Activated T-helper 17 cell treated with anti-CD3 and anti-CD28 coated beads, Interleukin-2, amount 50 U/mL, for 72 hours (primary cell): ENCODE results near the gene MALSU1. TPM values are rescaled to one million over a fixed set of nuclear protein-coding genes. Genes with fewer than 3 reads are reported as not detected.

Experiments
- ATAC-seq: fragments of 150-1000 bp; cut with Tn5 transposase; replicated peaks from 2 replicates; pipeline ENCODE4 v1.10.0; 2021; ENCODE audit warnings: mild to moderate bottlenecking, moderate library complexity
- H3K27ac Mint-ChIP-seq: one replicate; pipeline ENCODE4 v1.8.0; 2022; ENCODE audit warnings: mixed read lengths
- H3K27me3 Mint-ChIP-seq: one replicate; pipeline ENCODE4 v1.8.0; 2022; ENCODE audit warnings: mixed read lengths
- H3K36me3 Mint-ChIP-seq: one replicate; pipeline ENCODE4 v1.8.0; 2022; ENCODE audit warnings: low read depth, mild to moderate bottlenecking, mixed read lengths
- H3K4me1 Mint-ChIP-seq: one replicate; pipeline ENCODE4 v1.8.0; 2022; ENCODE audit warnings: mixed read lengths
- H3K4me3 Mint-ChIP-seq: one replicate; pipeline ENCODE4 v1.8.0; 2022; ENCODE audit warnings: mild to moderate bottlenecking, mixed read lengths
- H3K9me3 Mint-ChIP-seq: one replicate; pipeline ENCODE4 v1.8.0; 2022; ENCODE audit warnings: mixed read lengths
- total RNA-seq, 2 donors: library from RNA; stranded (reverse); gene quantifications; one replicate each; pipeline ENCODE4 v1.2.3, GENCODE V29; 2022

The MALSU1 gene
- total RNA-seq, 2 donors from 2014 or later, result 60.2 to 84.3 TPM

DNA sequence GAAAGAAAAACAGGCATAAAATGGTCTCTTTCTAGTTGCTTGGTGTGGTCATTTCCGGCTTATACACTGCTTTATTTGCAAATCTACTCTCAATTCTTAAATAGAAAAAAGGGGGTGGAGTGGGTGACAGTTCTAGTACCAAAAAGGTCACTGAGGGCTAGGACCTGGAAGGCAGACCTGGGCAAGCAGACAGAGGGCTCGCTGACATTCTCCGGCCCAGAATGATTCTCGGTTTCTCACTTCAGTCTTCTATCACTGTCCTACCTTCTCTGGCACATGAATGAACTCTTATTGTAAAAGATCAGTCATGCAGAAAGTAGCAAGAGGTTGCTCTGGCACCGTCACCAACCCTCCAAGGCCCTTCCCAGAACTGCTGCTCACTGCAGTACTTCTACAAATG, 54.0 kb downstream of the MALSU1 start:
- ATAC-seq, result no peak
- H3K27me3 Mint-ChIP-seq, result no peaks in the 10 kb centered on the region
- peaks cover 5% of the 10 kb centered on the region for H3K4me1 Mint-ChIP-seq
- H3K4me3 Mint-ChIP-seq, result no peak overlapping the region
- H3K27ac Mint-ChIP-seq, result no peak overlapping the region
- no peaks in the 10 kb centered on the region for H3K9me3 Mint-ChIP-seq
- no peaks in the 10 kb centered on the region for H3K36me3 Mint-ChIP-seq

- Mint-ChIP-seq H3K27me3 (peaks cover 7% of the 10 kb centered on the region), H3K27ac (no peak overlapping the region), H3K4me1 (peaks cover 5% of the 10 kb centered on the region), H3K9me3 (no peaks in the 10 kb centered on the region), H3K36me3 (no peaks in the 10 kb centered on the region), H3K4me3 (peak overlapping the region; percentile 28)
- no peak for ATAC-seq
Observed at GRCh38 chr7:23356168-23356567, 57.0 kb downstream of the MALSU1 start.

- H3K27me3 Mint-ChIP-seq, result peaks cover 7% of the 10 kb centered on the region
- peak overlapping the region; percentile 11 for H3K27ac Mint-ChIP-seq
- no peaks in the 10 kb centered on the region for H3K36me3 Mint-ChIP-seq
- no peaks in the 10 kb centered on the region for H3K9me3 Mint-ChIP-seq
- peaks cover 5% of the 10 kb centered on the region for H3K4me1 Mint-ChIP-seq
- H3K4me3 Mint-ChIP-seq, result peak overlapping the region; percentile 28
- peak; percentile 93 for ATAC-seq
Observed at GRCh38 chr7:23356726-23357125, 57.6 kb downstream of the MALSU1 start.

DNA sequence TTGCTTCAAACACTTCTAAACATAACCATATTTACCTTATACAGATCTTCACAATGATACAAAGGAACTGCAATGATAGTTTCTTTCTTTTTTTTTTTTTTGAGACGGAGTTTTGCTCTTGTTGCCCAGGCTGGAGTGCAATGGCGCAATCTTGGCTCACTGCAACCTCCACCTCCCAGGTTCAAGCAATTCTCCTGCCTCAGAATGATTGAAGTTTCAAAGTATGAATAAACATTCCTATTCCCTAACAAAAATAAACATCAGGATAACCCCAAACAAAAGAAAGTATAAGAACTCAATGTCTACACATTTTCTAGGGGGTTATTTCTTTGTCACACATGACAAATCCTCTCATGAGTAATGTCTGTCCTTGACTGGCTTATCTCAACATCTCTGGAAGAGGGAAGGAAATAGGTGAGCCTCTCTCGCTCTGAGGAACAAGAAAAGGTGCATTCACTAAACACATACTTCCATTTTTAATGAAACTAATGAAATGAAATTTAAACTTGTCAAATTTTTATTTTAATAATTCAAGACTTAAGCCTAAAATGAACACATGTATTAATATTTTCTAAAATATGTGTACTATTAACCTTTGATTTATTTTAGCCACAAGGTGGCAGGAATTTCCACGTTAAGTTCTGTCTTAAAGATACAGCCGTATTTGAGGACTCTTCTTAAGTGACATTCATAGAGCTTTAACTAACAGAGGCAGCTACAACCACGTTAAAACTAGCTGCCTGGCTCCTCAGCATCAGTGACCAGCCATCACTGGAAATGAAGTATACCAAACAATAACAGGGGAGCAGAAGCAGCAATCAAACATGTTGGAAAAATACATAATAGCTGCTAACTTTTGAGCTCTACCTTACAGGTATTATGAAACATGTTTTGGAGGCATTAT, 58.3 kb downstream of the MALSU1 start:
- H3K27ac Mint-ChIP-seq, result peak overlapping the region; percentile 11
- ATAC-seq, result peak; percentile 62

DNA sequence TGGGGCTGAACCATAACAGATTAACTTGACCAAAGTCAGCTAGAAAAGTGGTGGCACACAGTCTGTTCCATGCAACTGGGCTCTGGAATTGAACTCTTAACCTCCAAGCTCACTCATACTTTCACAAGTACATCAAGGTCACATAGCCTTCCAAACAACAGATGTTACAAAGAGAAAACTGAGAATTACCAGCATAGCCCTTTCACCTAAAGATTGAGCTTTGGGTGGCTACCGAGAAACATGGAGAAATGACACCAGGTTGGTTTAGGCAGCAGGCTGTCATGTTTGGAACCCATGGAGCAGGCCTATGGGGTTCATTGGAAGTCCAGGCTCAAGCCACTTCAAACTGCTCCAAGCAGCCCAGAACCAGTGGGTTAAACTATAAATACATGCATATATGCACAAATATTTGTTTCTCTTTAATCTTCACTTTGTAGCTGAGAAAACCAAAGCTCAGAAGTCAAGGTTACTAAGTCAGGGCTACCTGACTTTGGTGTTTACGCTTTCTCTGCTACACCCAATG, 59.1 kb downstream of the MALSU1 start:
- Mint-ChIP-seq H3K27ac (no peak overlapping the region), H3K4me3 (no peak overlapping the region), H3K4me1 (peaks cover 5% of the 10 kb centered on the region), H3K36me3 (no peaks in the 10 kb centered on the region), H3K27me3 (peaks cover 11% of the 10 kb centered on the region), H3K9me3 (no peaks in the 10 kb centered on the region)
- no peak for ATAC-seq

More for the DNA sequence above, 58.3 kb downstream of the MALSU1 start:
- H3K9me3 Mint-ChIP-seq, result no peaks in the 10 kb centered on the region
- H3K4me1 Mint-ChIP-seq, result peaks cover 5% of the 10 kb centered on the region
- H3K27me3 Mint-ChIP-seq, result peaks cover 11% of the 10 kb centered on the region
- H3K4me3 Mint-ChIP-seq, result peak overlapping the region; percentile 28
- H3K36me3 Mint-ChIP-seq, result no peaks in the 10 kb centered on the region

Other genes starting within 250 kb of the MALSU1 start
- 10 to 100 TPM; 15.0 to 19.4 TPM for gene KLHL7, start 193.6 kb upstream of the MALSU1 start, total RNA-seq
- gene NUP42, start 117.3 kb upstream of the MALSU1 start, total RNA-seq, result 10 to 100 TPM; 24.7 to 48.1 TPM
- 1 to 10 TPM; 1.3 to 3.2 TPM for gene GPNMB, start 52.6 kb upstream of the MALSU1 start, total RNA-seq
- under 1 TPM; 0.42 to 0.67 TPM for gene IGF2BP3, start 171.2 kb downstream of the MALSU1 start, total RNA-seq
- 100 to 1,000 TPM; 116 to 127 TPM for gene TRA2A, start 232.6 kb downstream of the MALSU1 start, total RNA-seq